Peyer's patch (tissue), 4 donors: ENCODE results near the gene RNGTT.

ENCODE experiments used
- CTCF ChIP-seq, 6 experiments: fragments of 450-650 bp in 4 of 6; fragments of 200-600 bp in 2 of 6; sonication (generic) in 1 of 6; IDR thresholded peaks; one replicate each; pipeline ENCODE4 v1.5.1; 2017 to 2019; ENCODE audit warnings: antibody characterized with exemption in 6 of 6, mild to moderate bottlenecking in 3 of 6, moderate library complexity in 1 of 6
- POLR2A ChIP-seq, 2 donors: fragments of 450-650 bp; IDR thresholded peaks; one replicate each; pipeline ENCODE4 v1.5.1; 2017; ENCODE audit warnings: antibody characterized with exemption in 2 of 2, mild to moderate bottlenecking in 2 of 2, moderate library complexity in 2 of 2

- TF ChIP-seq CTCF (IDR thresholded peaks at IDR 0.05) (no peak), POLR2A (IDR thresholded peaks at IDR 0.05) (no peak)
Observed at GRCh38 chr6:88914180-88914579, 49.2 kb downstream of the RNGTT start.
